ENCODE data around the gene DMRT1. TPM values are rescaled to one million over a fixed set of nuclear protein-coding genes. Genes with fewer than 3 reads are reported as not detected.

The DMRT1 gene
- total and polyA plus RNA-seq, 11 donors, result not detected

GRCh38 chr9:917730-918129 is 76.2 kb downstream of the DMRT1 start:
- WGBS, 4 donors, result 87 to 94% (median 91%) methylated on average over 3 of the region's 3 CpGs
- Histone ChIP-seq H3K4me3 (no peak overlapping the region), H3K9me3 (no peaks in the 10 kb centered on the region), H3K27me3 (peaks cover 0 to 40% (median 13%) of the 10 kb centered on the region in 9 donors), H3K27ac (no peak overlapping the region), H3K36me3 (no peaks in the 10 kb centered on the region), H3K4me1 (no peaks in the 10 kb centered on the region)
- intact Hi-C loops (cut with DNase I), result loop anchor here in 1 of 10 donors (10.0 kb wide), 1 partner anchor 63 kb away; no protein-coding TSS in a partner anchor
- DNase-seq, result no peak
- TF ChIP-seq POLR2A (IDR thresholded peaks at IDR 0.05), result no peak
- TF ChIP-seq CTCF (IDR thresholded peaks at IDR 0.05), result no peak
- no peak for ATAC-seq

- TF ChIP-seq CTCF (IDR thresholded peaks at IDR 0.05), result no peak
- TF ChIP-seq POLR2A (IDR thresholded peaks at IDR 0.05), result no peak
These were observed 79.4 kb downstream of the DMRT1 start for GRCh38 chr9:920927-921326.

GRCh38 chr9:922171-922570 is 80.7 kb downstream of the DMRT1 start:
- no peaks in the 10 kb centered on the region for H3K9me3 ChIP-seq
- no peak overlapping the region for H3K4me3 ChIP-seq
- no peak for TF ChIP-seq POLR2A (IDR thresholded peaks at IDR 0.05)
- TF ChIP-seq CTCF (IDR thresholded peaks at IDR 0.05), result no peak
- 83 to 87% (median 84%) methylated on average over 4 of the region's 4 CpGs for WGBS, 4 donors
- no peak overlapping the region for H3K27ac ChIP-seq
- intact Hi-C loops (cut with DNase I), result no loop called here
- DNase-seq (no peak), ATAC-seq (no peak)
- peaks cover 0 to 31% (median 11%) of the 10 kb centered on the region in 9 donors for H3K27me3 ChIP-seq
- no peaks in the 10 kb centered on the region for H3K36me3 ChIP-seq
- H3K4me1 ChIP-seq, result no peaks in the 10 kb centered on the region

More at GRCh38 chr9:920927-921326, 79.4 kb downstream of the DMRT1 start:
- Histone ChIP-seq H3K27me3 (peaks cover 0 to 38% (median 11%) of the 10 kb centered on the region in 9 donors), H3K4me1 (no peaks in the 10 kb centered on the region), H3K36me3 (no peaks in the 10 kb centered on the region), H3K9me3 (no peaks in the 10 kb centered on the region), H3K27ac (no peak overlapping the region), H3K4me3 (no peak overlapping the region)
- ATAC-seq (no peak), DNase-seq (no peak)
- WGBS, 4 donors, result 58 to 71% (median 64%) methylated on average over 4 of the region's 4 CpGs
- intact Hi-C loops (cut with DNase I), result no loop called here

- no peak for ATAC-seq
- intact Hi-C loops (cut with DNase I), result no loop called here
- TF ChIP-seq CTCF (IDR thresholded peaks at IDR 0.05) (no peak), POLR2A (IDR thresholded peaks at IDR 0.05) (no peak)
- Histone ChIP-seq H3K27ac (no peak overlapping the region), H3K4me1 (no peaks in the 10 kb centered on the region), H3K36me3 (no peaks in the 10 kb centered on the region), H3K4me3 (no peak overlapping the region), H3K27me3 (peaks cover 0 to 27% (median 9%) of the 10 kb centered on the region in 9 donors), H3K9me3 (no peaks in the 10 kb centered on the region)
- WGBS, 4 donors, result 60 to 82% (median 69%) methylated on average over 7 of the region's 7 CpGs
- DNase-seq, result no peak
These were observed 81.2 kb downstream of the DMRT1 start for GRCh38 chr9:922731-923130.

All from heart left ventricle (tissue), 16 donors.